Heart left ventricle (tissue), 16 donors: Measurements from ENCODE around the gene MARCHF3. TPM values are rescaled to one million over a fixed set of nuclear protein-coding genes. Genes with fewer than 3 reads are reported as not detected.
"Not testable (repeated sequence)": the region's sequence is repeated elsewhere in the genome, so short reads cannot be mapped to it uniquely, and the experiment has no call there.

Source experiments
- ATAC-seq, 4 donors: fragments of 200-7000 bp; cut with Tn5 transposase; one replicate each; pipeline ENCODE4 v1.9.1; 2020 to 2022; ENCODE audit warnings: moderate library complexity in 4 of 4, mild to moderate bottlenecking in 3 of 4, moderate number of reproducible peaks in 1 of 4
- DNase-seq, 5 donors: peaks; one replicate each; pipeline ENCODE4 v3.0.0-alpha.2; 2020
- H3K27ac ChIP-seq, 12 donors: fragments of 200-600 bp; sonication (generic) in 4 of 12; one replicate each; pipeline versions ENCODE4 v1.5.0 to v1.8.0; 2016 to 2022; ENCODE audit warnings: mild to moderate bottlenecking in 2 of 12
- H3K27me3 ChIP-seq, 9 donors: fragments of 200-600 bp; sonication (generic) in 2 of 9; one replicate each; pipeline versions ENCODE4 v1.5.1 to v1.8.0; 2016 to 2022; ENCODE audit warnings: mild to moderate bottlenecking in 3 of 9
- H3K36me3 ChIP-seq, 9 donors: fragments of 200-600 bp; sonication (generic) in 2 of 9; one replicate each; pipeline versions ENCODE4 v1.5.0 to v1.8.0; 2018 to 2022; ENCODE audit warnings: mild to moderate bottlenecking in 2 of 9
- H3K4me1 ChIP-seq, 12 donors: fragments of 200-600 bp; sonication (generic) in 4 of 12; one replicate each; pipeline versions ENCODE4 v1.5.0 to v1.8.0; 2016 to 2022; ENCODE audit warnings: mild to moderate bottlenecking in 3 of 12
- H3K4me3 ChIP-seq, 12 donors: fragments of 200-600 bp; sonication (generic) in 4 of 12; one replicate each; pipeline versions ENCODE4 v1.5.0 to v1.8.0; 2017 to 2022; ENCODE audit warnings: mild to moderate bottlenecking in 9 of 12, moderate library complexity in 4 of 12
- H3K9me3 ChIP-seq, 12 donors: fragments of 200-600 bp; sonication (generic) in 4 of 12; one replicate each; pipeline versions ENCODE4 v1.5.0 to v1.8.0; 2016 to 2022; ENCODE audit warnings: mild to moderate bottlenecking in 1 of 12
- POLR2A ChIP-seq, 2 donors: fragments of 450-650 bp; IDR thresholded peaks; one replicate each; pipeline ENCODE4 v1.6.1; 2017; ENCODE audit warnings: antibody characterized with exemption in 2 of 2, mild to moderate bottlenecking in 2 of 2, moderate library complexity in 2 of 2
- WGBS, 4 donors: extraction: QIAGEN DNeasy Blood & Tissue Kit in 2 of 4; methylation state at CpG; one replicate each; pipeline versions ENCODE4 v1.1.5 to v1.1.7; 2013 to 2018; 5-methylcytosine and 5-hydroxymethylcytosine counted together
- intact Hi-C, 10 donors: fragments of 100-400 bp; cut with DNase I; formaldehyde crosslinking; loops; one replicate each; pipeline versions ENCODE4 v1.11.1 to v1.14.2; 2022
- polyA plus RNA-seq, 2 donors: library from polyadenylated mRNA; stranded (reverse); fragments of 200-250 nt; gene quantifications; one replicate each; pipeline ENCODE4 v1.2.3, GENCODE V29; 2013
- total RNA-seq, 9 donors: library from RNA; depleted of rRNA in 2 of 9; stranded (reverse); fragments of >200 nt in 2 of 9; fragmentation: NEBNext Ultra II Directional in 3 of 9; extraction: Animal tissue kit (Norgen Biotek cat#: 25700) in 3 of 9; gene quantifications; one replicate each; pipeline versions ENCODE4 v1.1.0 to v1.2.4, GENCODE V29; 2016 to 2023
- TF ChIP-seq, protein P1 (sequence below), 12 donors: fragments of 200-600 bp; sonication (generic) in 4 of 12; IDR thresholded peaks; one replicate each; pipeline versions ENCODE4 v1.5.0 to v1.8.0; 2018 to 2022; ENCODE audit warnings: antibody characterized with exemption in 12 of 12, mild to moderate bottlenecking in 5 of 12
- donor health status: ischemic (EF 13 %, LVEDD 7.1; RV severe dilation, severe dysfunction).
- donor health status: healthy with polysubstance abuse.
- donor health status: DM: no; HTN: yes; CAD: no.
- donor health status: DM: no; HTN: no; CAD: no.
- donor health status: ischemic (EF 25% LVEDD 6.9; RV normal size, moderate dysfunction).
- donor health status: ischemic (EF 25% LVEDD 5.7; RV mildly dilated, moderate dysfunction).
- donor health status: healthy.
- donor health status: DM: yes; HTN: yes; CAD: no.
- donor health status: ischemic (EF 35%, LVEDD 5.7; RV mildly dilated, moderate dysfunction).
- donor health status: nonischemic (EF 11% LVEDD 7.7; RV severe dilation, severe dysfunction).
- donor health status: DM: yes; HTN: yes; CAD: no.
- donor health status: PGD.
- donor health status: ischemic (EF 29% LVEDD 5.4; RV normal size, mild dysfunction).
- donor health status: nonischemic (EF 23%, LVEDD 6.1; RV moderate dilation, normal function).

MARCHF3 gene
- total and polyA plus RNA-seq, 11 donors, result 9.9 to 113 (median 38.0) TPM

DNA sequence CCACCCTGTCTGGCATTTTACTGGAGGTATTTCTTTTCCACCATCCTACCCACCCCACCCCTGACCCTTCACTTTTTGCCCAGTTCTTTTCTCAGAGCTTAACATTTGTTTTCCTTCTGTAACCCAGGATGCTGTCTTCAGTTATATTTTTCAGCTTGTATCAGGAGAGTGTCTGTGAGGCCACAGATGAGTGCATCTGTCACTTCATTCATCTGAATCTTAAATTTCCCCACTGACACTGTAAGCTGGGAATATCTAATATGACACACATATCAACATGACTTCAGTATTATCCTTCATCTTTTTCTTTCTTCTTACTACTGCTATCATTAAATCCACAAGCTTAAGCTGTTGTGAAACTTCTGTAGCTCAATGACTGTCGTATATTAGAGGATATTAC lies 4.9 kb downstream of the MARCHF3 start:
- Histone ChIP-seq H3K4me3 (no peak overlapping the region), H3K27ac (peak overlapping the region in 7 of 12 donors; percentile 14 to 55 (median 39)), H3K9me3 (no peaks in the 10 kb centered on the region), H3K27me3 (no peaks in the 10 kb centered on the region), H3K4me1 (peaks cover 0 to 38% (median 19%) of the 10 kb centered on the region in 12 donors), H3K36me3 (no peaks in the 10 kb centered on the region)
- intact Hi-C loops, result loop anchor here in 7 of 10 donors (5.0 to 10.0 kb wide), 6 partner anchors 43 to 103 kb away; no protein-coding TSS in a partner anchor
- WGBS, 4 donors, result 52 to 74% (median 57%) methylated on average over 1 of the region's 1 CpG
- ATAC-seq, result no peak
- no peak for DNase-seq
- TF ChIP-seq POLR2A (IDR thresholded peaks at IDR 0.05), result no peak
- TF ChIP-seq, protein P1, sequence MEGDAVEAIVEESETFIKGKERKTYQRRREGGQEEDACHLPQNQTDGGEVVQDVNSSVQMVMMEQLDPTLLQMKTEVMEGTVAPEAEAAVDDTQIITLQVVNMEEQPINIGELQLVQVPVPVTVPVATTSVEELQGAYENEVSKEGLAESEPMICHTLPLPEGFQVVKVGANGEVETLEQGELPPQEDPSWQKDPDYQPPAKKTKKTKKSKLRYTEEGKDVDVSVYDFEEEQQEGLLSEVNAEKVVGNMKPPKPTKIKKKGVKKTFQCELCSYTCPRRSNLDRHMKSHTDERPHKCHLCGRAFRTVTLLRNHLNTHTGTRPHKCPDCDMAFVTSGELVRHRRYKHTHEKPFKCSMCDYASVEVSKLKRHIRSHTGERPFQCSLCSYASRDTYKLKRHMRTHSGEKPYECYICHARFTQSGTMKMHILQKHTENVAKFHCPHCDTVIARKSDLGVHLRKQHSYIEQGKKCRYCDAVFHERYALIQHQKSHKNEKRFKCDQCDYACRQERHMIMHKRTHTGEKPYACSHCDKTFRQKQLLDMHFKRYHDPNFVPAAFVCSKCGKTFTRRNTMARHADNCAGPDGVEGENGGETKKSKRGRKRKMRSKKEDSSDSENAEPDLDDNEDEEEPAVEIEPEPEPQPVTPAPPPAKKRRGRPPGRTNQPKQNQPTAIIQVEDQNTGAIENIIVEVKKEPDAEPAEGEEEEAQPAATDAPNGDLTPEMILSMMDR (IDR thresholded peaks at IDR 0.05), result no peak

DNA sequence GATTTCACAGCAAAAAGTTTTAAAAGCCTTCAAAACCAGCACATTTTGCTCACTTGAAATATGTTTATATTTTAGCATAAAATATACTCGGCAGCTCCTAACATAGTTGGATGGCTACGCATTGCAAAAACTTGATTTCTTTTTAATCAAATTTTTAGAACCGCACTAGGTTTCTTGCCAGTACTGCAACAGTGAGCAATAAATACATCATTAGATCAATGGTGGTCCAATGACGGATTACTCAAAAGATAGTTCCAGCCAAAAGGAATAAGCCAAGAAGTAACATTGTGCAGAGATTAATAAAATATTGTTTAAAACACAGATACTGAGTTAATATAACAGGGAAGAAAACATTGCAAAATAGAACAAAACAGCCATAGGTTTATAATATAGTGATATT lies 5.5 kb downstream of the MARCHF3 start:
- 70 to 87% (median 76%) methylated on average over 4 of the region's 4 CpGs for WGBS, 4 donors
- no peak for ATAC-seq
- no peak overlapping the region for H3K27ac ChIP-seq
- no peaks in the 10 kb centered on the region for H3K9me3 ChIP-seq
- no peak for DNase-seq
- H3K36me3 ChIP-seq, result no peaks in the 10 kb centered on the region
- no peak overlapping the region for H3K4me3 ChIP-seq
- TF ChIP-seq, protein P1 (IDR thresholded peaks at IDR 0.05), result no peak
- TF ChIP-seq POLR2A (IDR thresholded peaks at IDR 0.05), result no peak
- no peaks in the 10 kb centered on the region for H3K27me3 ChIP-seq
- H3K4me1 ChIP-seq, result peaks cover 0 to 38% (median 16%) of the 10 kb centered on the region in 12 donors
- intact Hi-C loops, result loop anchor here in 7 of 10 donors (5.0 to 10.0 kb wide), 6 partner anchors 43 to 103 kb away; no protein-coding TSS in a partner anchor

DNA sequence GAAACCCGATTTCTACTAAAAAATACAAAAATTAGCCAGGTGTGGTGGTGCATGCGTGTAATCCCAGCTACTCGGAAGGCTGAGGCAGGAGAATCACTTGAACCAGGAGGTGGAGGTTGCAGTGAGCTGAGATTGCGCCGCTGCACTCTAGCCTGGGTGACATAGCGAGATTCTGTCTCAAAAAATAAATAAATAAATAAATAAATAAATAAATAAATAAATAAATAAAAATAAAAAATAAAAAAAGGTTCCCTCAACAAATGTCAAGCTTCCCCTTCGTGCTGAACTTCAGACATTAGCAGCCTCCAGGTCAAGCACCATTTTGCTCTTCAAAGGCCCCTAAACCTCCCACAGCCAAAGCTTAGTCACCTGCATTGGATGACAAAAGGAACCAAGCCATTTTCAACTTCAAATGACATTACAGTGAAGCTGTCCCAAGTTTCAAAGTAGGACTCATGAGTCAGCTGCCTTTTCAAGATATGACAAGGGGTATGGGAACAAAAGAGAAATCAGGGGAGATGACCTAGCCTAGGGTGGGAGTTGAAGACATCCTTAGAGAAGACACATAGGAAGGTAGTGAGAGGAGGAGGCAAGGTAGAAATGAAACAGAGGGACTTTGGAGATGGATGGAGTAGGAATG lies 6.7 kb downstream of the MARCHF3 start:
- not testable (repeated sequence) for H3K36me3 ChIP-seq, H3K27me3 ChIP-seq, DNase-seq, H3K9me3 ChIP-seq, H3K4me3 ChIP-seq, H3K27ac ChIP-seq
- peaks cover 0 to 34% (median 13%) of the 10 kb centered on the region in 12 donors for H3K4me1 ChIP-seq
- peak in 1 of 4 donors; percentile 24 for ATAC-seq
- intact Hi-C loops, result loop anchor here in 3 of 10 donors (10.0 kb wide), 1 partner anchor 49 kb away; no protein-coding TSS in a partner anchor
- 95 to 99% (median 98%) methylated on average over 7 of the region's 7 CpGs for WGBS, 4 donors

DNA sequence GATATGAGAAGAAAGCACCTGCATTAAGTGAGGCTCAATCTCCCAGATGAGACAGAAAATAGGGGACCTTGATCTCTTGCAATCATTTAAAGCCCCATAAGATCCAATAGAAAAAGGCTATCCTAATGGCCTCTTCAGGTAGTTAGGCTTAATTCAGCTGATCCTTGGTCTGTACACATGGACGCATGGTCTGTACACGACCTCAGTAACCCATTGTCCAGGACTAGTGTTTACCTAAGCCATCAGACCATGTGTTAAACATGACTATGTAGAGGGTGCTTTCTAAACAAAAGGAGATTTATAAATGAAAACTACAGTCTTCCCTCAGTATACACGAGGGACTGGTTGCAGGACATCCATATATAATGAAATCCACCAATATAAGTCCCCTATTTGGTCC lies 7.5 kb downstream of the MARCHF3 start:
- Histone ChIP-seq H3K9me3 (no peaks in the 10 kb centered on the region), H3K27ac (no peak overlapping the region), H3K27me3 (no peaks in the 10 kb centered on the region), H3K4me1 (peaks cover 0 to 29% (median 13%) of the 10 kb centered on the region in 12 donors), H3K36me3 (no peaks in the 10 kb centered on the region), H3K4me3 (no peak overlapping the region)
- DNase-seq (no peak), ATAC-seq (no peak)
- no peak for TF ChIP-seq POLR2A (IDR thresholded peaks at IDR 0.05)
- TF ChIP-seq, protein P1 (IDR thresholded peaks at IDR 0.05), result no peak
- 87 to 99% (median 96%) methylated on average over 3 of the region's 3 CpGs for WGBS, 4 donors
- intact Hi-C loops, result loop anchor here in 3 of 10 donors (10.0 kb wide), 1 partner anchor 48 kb away; no protein-coding TSS in a partner anchor
